NCI-H345 (cell line): Measurements from ENCODE around the gene MC5R.

Experiments used
- DNase-seq: peaks from one replicate; lab custom pipeline; 2025; lab: John Stamatoyannopoulos, UW

MC5R gene

DNA sequence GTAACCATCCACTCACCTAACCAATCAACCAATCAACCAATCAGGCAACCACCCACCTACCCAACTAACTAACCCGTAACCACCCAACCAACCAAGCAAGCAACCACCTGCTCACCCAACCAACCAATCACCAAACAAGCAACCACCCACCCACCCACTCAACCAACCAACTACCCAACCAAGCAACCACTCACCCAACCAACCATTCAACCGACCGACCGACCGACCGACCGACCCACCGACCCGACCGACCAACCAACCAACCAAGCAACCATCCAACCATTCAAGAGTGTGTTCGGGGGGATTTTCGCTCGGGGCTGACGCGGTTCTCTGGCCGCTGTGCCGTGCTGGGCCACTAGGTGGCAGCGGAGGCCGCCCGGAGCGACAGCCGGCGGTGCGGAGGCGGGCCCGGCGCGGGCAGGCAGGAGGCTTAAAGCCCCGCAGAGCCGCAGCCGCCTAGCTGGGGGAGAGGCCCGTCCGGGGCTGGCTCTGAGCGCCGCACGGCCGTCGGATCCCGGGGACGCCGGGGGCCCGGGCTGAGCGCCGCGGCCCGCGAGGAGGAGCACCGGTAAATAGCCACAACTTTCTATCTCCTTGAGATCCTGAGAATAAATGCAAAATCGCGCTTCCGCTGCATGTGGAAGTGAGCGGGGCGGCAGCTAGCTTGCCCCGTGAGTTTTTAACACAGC, at the start of gene MC5R:
TSS of gene MC5R (plus strand) at position 443 of the 689 bp plus-strand sequence. CDS start 1,617 bp downstream, outside the sequence.
- DNase-seq = peak; percentile 75

DNA sequence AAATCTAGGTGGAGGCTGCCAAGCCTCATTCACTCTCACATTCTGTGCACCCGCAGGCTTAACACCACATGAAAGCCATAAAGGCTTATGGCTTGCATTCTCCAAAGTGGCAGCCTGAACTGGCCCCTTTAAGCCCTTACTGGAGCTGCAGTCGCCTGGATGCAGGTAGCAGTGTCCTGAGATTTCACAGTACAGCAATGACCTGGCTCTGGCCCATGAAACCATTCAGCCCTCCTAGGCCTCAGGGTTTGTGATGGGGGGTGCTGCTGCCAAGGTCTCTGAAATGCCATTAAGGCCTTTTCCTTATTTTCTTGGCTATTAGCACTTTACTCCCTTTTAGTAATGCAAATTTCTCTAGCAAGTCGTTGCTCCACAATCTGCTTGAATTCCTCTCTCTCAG, 48.9 kb upstream of the MC5R start:
- DNase-seq = no peak

- no peak for DNase-seq
Measured at GRCh38 chr18:13791181-13791580, 32.8 kb upstream of the MC5R start.

DNA sequence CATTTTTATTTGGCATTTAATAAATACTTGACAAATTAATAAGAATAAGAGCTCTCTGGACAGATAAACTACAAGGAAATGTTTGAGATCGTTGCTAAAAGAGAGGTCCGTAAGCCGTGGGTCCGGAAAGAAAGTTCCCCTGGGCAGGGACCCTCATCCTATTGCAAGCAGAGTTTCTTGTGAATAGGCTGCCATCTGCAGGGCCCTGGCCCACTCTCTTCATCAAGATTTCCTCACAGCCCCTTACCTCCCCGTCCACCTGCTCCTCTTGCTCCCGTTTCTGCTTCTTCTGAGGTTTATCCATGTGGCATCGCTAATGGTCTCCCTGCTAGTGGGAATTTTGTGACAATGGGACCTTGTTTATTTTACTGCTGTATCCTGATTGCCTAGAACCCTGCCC, 30.1 kb upstream of the MC5R start:
- no peak for DNase-seq

DNA sequence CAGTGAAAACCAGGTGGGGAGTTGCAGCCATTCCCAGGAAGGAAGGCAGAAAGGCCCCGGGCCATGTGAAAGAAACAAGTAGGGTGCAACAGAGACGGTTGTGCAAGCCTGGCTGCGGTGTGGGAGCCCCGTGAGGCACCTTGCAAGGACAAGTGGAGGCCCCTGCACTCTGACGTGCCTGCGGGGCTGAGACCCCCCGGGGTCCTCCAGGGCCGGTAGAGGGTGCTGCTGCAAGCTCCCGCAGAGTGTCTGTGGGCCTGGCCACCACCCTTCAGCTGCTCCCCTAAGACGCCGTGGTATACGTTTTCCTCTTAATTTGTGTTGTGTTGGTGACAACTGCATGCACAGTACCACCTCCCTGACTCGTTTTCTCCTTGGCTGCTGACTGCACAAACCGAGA, 27.4 kb upstream of the MC5R start:
- DNase-seq = no peak

- no peak for DNase-seq
Measured at GRCh38 chr18:13797157-13797611, 26.8 kb upstream of the MC5R start.

- no peak for DNase-seq
Measured at GRCh38 chr18:13799396-13799795, 24.6 kb upstream of the MC5R start.

DNA sequence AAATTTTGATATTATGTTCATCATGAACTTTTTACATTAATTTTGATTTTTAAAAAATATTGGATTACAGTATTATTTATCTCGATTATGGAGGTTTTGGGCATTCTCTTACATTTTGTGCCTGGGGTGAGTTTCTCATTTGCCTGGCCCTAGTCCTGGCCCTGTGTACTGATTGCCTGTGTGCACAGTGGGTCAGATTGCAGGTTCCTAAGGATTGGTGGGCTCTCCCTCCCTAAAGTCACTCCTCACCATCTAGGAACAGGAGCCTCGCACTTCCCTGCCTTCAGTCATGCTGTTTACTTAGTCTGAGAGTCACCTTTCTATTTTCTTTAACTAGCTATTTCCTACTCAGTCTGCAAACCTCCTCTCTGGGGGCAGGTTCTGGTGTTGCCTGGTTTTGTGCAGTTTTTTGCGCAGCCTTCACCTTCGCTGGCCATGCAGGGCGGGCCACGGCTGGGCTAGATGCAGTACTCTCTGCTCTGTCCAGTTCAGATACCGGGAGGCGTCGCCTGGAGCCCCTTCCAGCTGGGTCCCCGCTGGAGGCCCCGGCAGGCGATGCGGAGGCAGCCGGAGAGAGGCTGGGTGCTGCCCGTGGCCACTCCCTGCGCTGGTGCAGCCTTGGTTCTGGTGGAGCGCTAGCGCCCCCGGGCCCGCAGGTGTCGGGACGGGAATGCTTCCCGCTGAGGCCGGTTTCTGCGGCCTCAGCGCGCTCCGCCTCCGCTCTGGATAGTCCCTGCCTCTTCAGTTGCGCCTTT, 23.3 kb upstream of the MC5R start:
- DNase-seq = peak; percentile 82

DNA sequence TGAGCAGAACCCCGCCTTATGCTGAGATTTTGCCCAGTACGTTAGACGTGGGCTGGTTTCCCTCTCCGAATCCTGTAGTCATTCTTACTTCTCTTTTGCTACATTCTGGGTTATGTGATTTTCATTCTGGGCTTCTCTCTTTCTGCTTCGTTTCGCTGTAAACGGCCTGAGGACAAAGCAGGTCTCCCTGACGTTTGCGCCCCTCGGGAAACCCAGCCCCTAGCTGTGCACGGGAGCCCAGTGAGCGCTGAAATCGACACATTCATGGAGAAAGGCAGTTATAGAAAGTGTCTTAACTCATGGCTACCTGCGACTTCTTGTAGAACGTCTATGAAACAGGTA, 22.7 kb upstream of the MC5R start:
- DNase-seq = no peak

DNA sequence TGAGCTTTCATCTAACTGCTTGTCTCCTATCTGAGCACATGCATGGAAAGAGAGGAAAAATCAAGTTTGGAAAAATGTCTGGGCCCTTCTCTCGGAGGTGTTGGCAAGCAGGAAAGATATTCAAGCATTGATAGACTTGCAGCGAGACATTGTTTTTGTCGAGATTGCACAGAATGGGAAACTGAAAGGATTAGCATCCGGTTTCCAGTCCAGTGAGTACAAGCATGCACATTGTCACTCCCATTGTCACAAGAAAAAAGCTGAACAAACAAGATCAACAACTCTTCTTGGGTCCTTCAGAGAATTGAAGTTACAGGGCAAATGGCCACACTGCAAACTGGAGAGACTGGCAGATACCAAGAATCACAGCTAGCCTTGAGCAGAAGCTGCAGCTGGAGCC, 19.6 kb upstream of the MC5R start:
- DNase-seq = no peak

DNA sequence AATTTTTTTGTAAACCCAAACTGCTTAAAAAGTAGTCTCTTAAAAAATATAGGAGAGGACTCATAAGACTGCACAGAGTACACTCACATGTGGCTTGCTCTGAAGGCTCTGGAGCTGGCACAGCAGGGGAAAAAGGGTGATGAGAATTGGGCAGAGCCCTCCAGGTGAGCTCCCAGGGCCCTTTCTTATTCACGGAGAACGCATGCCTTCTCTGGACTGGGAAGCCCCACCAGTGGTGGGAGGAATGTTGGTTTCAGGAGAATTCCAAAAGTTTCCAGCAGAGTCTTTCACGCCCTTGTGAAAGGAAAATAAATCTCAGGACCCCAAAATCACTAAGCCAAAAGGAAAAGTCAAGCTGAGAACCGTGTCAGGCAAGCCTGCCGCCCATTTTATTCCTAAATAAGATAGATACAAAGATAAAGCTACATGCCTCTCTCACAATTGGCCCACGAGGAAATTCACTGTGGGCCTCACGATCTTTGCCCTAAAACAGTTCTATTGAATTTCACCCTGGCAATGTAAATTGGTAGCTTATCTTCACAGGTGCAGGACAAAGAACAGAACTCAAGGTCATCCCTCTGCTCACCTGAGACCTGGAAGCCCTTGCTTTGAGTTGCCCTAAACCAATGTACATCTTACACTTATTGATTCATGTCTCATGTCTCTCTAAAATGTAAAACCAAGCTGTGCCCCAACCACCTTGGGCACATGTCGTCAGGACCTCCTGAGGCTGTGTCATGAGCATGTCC, 15.5 kb upstream of the MC5R start:
- no peak for DNase-seq

DNA sequence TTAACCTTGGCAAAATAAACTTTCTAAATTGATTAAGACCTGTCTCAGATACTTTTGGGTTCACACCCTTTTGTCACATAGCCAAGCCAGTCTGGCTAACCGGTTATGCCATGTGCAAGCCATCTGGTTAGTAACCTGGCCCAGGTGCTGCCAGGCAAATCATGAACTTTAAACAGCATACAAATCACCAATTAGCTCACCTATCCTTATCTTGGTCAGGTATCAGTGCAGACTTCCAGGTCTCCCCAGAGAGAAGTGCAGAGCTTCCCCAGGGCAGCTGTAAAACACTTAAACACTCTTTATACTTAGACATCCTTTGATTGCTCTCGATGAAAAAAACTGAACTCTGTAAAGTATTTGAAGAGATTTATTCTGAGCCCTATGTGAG, 14.9 kb upstream of the MC5R start:
- DNase-seq = no peak

DNA sequence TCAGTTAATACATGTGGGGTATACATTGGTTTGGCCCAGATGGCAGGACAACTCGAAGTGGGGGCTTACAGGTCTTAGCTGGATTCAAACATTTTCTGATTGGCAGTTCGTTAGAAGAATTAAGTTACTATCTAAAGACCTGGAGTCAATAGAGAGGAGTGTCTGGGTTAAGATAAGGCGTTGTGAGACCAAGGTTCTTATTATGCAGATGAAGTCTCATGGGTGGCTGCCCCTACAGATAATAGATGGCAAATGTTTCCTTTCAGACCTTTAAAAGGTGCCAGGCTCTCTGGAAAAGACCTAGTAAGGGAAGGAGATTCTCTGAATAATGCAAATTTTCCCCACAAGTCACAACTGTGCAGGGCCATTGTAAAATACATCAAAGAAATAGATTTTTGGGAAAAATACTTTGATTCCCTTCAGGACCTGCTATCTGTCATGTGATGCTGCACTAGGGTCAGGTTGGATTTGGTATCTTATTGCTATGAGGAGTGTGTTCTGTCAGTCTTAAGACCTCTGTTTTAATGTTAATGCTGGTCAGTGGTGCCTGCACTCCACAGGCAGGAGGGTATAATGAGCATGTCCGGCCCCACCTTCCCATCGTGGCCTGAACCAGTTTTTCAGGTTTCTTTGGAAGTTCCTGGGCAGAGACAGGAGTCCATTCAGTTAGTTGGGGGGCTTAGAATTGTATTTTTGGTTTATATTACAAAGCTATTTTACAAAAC, 14.3 kb upstream of the MC5R start:
- no peak for DNase-seq

DNA sequence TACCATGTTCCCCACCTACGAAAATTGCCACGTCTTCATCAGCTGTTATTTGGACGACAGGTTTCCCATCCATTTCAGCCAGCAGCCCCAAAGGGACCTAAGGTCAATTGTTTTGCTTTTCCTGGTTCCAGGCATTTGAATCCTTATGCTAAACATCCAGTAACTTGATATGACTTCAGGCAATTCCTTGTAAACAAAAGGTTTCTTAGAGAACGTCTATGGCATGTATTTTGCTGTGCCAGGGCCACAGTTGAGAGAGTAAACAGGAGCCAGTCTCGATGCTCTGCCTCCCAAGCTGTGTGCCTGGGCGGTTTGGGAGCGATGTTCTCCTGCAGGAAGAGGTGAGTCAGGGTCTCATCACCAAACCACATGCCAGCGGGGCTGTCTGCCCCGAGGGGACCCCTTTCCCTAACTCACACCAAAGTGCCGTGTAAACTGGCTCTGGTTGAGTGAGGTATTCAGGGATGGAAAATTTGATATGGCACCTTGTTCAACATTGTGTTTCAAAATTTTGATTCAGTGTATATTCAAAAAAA, 12.9 kb upstream of the MC5R start:
- DNase-seq = no peak

- no peak for DNase-seq
Measured at GRCh38 chr18:13811993-13812392, 12.0 kb upstream of the MC5R start.

- DNase-seq = peak; percentile 58
Measured at GRCh38 chr18:13813271-13813849, 10.6 kb upstream of the MC5R start.

DNA sequence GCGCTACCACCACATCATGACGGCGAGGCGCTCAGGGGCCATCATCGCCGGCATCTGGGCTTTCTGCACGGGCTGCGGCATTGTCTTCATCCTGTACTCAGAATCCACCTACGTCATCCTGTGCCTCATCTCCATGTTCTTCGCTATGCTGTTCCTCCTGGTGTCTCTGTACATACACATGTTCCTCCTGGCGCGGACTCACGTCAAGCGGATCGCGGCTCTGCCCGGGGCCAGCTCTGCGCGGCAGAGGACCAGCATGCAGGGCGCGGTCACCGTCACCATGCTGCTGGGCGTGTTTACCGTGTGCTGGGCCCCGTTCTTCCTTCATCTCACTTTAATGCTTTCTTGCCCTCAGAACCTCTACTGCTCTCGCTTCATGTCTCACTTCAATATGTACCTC, 2.3 kb downstream of the MC5R start:
- no peak for DNase-seq

- DNase-seq = peak; percentile 23
Measured at GRCh38 chr18:13831864-13832508, 8.0 kb downstream of the MC5R start.

DNA sequence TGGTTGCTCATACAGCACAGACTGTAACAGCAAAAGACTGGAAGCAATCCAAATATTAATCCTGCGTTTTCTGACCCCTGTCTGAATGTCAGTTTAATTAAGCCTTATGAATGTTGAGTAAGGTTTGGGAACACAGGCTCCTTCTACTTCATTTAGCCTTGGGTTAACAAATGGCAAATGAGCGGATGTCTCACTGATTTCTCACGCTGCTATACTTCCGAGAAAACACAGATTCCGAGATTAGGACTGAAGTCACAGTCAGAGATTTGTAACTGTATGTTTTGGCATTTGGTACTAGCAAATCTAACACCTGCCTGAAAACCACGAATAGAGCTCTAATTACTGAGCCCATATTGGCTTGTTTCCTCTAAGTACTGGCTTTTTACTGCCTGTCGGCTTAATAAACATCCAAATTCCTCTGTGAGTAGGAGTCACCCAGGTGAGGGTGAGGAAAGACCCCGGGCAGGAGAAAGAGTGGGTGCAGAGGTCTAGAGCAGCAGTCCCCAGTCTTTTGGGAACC, 10.6 kb downstream of the MC5R start:
- no peak for DNase-seq

DNA sequence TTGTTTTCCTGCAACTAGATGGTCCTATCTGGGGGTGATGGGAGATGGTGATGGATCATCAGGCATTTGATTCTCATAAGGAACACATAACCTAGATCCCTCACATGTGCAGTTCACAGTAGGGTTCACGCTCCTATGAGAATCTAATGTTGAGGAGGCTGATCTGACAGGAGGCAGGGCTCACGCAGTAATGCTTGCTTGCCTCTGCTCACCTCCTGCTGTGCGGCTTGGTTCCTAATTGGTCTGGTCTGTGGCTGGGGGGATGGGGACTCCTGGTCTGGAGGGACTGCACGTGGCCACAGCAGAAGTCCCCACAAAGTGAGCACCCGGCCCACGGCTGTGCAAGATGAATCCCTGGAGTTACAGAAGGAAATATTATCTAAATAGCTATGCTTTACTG, 11.3 kb downstream of the MC5R start:
- DNase-seq = no peak

DNA sequence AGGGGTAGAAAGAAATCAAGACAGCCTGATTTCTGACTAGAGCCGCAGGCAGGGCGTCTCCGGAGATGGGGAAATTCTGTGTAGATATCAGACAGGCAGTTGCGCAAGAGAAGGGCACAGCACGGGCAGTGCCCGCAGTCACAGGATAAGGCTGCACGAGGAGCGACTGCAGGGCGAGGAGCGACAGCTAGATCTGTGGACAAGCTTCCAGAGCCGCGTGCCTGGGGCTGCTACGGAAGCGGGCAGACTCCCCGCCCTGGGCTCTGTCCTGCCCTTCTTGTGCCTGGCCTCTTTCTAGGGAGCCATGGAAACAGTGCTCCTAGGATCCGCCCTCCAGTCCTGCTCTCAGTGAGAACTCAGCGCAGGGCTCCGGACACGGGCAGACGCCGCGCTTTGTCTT, 12.6 kb downstream of the MC5R start:
- DNase-seq = no peak
